ELF-1 (cell line): ENCODE data around the gene CELF5.

Source experiments
- DNase-seq: peaks from one replicate; pipeline ENCODE4 v3.0.0-alpha.2; 2016; ENCODE audit warnings: low read depth, low spot score

CELF5 gene

DNA sequence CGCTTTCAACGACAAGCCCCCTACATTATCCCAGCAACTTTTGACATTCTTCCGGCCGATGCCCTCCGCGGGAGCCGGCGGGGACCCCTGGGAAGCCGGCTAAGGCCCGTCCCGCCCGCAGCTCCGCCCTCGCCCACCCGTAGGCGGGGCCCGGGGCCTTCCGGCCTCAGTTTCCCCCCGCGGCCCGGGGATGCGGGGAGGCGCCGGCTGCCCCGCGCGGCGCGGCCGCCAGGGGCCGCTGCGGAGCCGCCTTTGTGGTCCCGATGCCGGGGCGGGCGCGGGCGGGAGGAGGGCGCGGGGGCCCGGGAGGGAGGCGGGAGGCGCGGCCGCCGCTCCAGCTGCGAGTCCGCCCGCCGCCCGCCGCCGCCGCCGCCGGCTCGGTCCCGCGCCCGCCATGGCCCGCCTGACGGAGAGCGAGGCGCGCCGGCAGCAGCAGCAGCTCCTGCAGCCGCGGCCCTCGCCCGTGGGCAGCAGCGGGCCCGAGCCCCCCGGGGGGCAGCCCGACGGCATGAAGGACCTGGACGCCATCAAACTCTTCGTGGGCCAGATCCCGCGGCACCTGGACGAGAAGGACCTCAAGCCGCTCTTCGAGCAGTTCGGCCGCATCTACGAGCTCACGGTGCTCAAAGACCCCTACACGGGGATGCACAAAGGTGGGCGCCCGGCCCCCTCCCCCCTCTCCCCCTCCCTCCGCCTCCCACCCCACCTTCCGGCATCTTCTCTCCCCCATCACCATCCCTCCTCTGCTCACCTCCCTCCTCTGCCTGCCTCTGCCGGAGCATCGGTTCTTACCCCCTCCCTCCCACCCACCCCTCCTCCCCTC lies at the start of gene CELF5:
CELF5 (plus strand) TSS at position 316 of the 823 bp plus-strand sequence; CDS start at position 395, 79 bp downstream.
- DNase-seq, result no peak

DNA sequence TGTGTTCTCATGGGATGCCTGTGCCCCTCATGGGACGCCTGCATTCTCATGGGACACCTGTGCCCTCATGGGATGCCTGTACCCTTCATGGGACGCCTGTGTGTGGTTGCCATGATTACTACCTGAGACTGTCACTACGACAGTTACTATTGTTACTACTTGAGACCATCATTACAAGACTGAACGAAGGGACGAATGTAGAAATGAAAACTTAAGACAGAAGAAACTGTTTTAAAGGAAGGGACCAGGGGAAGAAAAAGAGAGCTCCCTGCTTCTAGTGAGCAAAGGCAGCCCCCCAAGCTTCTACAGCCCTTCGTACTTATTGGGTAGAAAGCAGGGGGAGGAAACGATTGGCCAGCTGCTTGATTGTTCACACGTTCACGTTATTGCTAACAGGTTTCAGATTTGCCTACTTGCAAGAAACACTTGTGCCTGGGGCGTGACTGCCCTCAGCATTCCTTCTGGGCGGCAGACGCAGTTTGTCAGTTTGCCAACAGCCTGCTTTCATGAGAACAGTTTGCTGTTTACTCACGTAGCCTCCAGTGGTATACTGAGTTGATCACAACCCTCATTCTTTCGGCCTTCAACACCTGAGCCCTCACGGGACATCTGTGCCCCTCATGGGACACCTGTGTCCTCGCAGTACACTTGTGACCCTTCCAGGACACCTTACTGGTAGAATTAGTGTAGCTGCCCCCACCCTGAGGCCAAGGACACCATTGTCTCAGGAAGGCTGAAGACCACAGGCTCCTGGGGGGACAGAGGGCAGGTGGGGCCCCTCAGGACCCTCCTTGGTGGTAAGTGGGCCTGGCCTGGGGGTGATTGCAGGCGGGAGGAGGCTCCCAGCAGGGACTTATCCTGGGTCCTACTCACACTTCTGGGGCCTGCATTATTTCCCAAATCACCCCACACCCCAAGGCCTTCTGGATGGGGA lies 48.4 kb upstream of the CELF5 start:
- no peak for DNase-seq

DNA sequence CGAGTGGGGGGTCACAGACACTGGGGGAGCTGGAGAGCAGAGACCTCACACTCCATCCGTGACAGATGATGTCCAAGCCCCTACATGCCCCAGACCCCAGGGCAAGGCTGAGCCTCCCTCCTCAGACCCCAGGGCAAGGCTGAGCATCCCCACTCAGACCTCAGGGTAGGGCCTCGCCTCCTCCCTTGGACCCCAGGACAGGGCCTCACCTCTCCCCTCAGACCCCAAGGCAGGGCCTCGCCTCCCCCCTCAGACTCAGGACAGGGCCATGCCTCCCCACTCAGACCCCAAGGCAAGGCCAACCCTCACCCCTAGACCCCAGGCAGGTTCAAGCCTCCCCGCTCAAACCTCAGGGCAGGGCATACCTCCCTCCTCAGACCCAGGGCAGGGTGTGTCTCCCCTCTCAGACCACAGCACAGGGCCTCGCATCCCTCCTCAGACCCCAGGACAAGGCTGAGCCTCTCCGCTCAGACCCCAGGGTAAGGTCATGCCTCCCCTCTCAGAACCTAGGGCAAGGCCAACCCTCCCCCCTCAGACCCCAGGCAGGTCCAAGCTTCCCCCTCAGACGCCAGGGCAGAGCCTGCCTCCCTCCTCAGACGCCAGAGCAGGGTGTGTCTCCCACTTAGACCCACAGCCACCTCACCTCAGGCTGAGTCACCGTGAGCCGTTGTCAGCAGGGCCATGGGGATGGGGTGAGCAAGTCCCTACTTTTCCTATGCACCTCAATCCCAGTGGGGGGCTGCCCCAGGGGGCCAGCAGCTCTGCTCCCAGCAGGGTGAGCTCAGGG lies 47.6 kb upstream of the CELF5 start:
- no peak for DNase-seq

DNA sequence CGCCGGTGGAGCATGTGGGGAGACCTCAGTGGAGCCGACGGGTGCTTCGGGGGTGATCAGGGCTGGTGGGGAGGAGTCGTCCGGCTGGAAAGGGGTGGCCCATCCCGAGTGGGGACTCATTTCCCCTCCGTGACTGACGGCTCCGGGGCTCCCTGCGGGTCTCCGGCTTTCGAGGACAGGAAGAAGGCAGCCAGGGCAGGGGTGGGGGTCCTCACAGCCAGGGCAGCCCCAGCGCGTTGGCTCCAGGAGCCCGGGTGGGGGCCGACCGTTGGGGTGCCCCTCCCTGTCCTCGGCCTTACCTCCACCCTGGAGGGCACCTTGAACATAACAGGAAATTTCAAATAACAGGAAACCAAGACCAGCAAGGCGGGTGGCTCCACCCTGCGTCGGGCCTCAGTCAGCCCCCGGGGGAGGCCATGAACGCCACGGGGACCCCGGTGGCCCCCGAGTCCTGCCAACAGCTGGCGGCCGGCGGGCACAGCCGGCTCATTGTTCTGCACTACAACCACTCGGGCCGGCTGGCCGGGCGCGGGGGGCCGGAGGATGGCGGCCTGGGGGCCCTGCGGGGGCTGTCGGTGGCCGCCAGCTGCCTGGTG lies 46.0 kb upstream of the CELF5 start, which contains the start of gene S1PR4:
S1PR4 (plus strand) TSS at position 393 of the 596 bp plus-strand sequence; CDS start at position 417, 24 bp downstream.
- DNase-seq, result no peak

DNA sequence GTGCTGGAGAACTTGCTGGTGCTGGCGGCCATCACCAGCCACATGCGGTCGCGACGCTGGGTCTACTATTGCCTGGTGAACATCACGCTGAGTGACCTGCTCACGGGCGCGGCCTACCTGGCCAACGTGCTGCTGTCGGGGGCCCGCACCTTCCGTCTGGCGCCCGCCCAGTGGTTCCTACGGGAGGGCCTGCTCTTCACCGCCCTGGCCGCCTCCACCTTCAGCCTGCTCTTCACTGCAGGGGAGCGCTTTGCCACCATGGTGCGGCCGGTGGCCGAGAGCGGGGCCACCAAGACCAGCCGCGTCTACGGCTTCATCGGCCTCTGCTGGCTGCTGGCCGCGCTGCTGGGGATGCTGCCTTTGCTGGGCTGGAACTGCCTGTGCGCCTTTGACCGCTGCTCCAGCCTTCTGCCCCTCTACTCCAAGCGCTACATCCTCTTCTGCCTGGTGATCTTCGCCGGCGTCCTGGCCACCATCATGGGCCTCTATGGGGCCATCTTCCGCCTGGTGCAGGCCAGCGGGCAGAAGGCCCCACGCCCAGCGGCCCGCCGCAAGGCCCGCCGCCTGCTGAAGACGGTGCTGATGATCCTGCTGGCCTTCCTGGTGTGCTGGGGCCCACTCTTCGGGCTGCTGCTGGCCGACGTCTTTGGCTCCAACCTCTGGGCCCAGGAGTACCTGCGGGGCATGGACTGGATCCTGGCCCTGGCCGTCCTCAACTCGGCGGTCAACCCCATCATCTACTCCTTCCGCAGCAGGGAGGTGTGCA lies 45.3 kb upstream of the CELF5 start:
- DNase-seq, result no peak

DNA sequence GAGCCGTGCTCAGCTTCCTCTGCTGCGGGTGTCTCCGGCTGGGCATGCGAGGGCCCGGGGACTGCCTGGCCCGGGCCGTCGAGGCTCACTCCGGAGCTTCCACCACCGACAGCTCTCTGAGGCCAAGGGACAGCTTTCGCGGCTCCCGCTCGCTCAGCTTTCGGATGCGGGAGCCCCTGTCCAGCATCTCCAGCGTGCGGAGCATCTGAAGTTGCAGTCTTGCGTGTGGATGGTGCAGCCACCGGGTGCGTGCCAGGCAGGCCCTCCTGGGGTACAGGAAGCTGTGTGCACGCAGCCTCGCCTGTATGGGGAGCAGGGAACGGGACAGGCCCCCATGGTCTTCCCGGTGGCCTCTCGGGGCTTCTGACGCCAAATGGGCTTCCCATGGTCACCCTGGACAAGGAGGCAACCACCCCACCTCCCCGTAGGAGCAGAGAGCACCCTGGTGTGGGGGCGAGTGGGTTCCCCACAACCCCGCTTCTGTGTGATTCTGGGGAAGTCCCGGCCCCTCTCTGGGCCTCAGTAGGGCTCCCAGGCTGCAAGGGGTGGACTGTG lies 44.6 kb upstream of the CELF5 start:
- DNase-seq, result no peak

DNA sequence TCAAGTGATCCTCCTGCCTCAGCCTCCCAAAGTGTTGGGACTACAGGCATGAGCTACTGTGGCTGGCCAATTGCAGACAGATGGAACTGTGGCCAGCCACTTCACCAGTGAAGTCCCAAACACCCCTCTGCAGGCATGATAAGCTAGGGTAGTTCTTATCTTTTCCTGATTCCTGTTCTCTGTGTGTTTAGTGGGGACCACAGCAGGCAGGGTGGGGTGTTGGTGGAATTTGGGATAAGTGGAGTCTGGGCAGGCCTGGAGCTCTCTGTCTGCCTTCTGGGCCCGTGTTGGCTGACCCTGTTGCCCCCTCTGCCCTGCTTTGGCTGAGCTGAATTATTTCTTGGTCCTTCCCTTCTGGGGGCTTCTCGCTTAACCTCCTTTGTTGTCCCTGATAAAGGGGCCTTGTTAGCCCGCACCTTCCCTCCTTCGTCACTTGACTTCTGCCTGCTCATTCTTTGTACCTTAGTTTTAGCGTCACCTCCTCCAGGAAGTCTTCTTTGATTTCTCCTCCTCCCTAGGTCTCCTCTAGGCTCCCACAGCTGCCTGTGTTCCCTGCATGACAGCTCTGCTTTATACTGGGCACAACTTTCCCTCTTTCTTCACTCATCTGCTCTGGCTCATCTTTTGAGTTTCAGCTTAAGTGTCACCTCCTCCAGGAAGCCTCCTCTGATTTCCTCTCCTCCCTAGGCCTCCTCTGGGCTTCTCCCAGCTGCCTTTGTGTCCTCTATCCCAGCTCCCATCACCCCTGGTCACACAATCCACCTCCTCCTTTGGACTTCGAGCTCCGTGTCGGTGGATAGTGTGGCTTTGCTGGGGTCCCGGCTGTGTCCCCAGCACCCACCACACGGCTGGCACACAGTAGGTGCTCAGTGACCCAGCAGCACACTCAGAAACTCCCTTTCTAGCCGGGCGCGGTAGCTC lies 40.5 kb upstream of the CELF5 start:
- no peak for DNase-seq

DNA sequence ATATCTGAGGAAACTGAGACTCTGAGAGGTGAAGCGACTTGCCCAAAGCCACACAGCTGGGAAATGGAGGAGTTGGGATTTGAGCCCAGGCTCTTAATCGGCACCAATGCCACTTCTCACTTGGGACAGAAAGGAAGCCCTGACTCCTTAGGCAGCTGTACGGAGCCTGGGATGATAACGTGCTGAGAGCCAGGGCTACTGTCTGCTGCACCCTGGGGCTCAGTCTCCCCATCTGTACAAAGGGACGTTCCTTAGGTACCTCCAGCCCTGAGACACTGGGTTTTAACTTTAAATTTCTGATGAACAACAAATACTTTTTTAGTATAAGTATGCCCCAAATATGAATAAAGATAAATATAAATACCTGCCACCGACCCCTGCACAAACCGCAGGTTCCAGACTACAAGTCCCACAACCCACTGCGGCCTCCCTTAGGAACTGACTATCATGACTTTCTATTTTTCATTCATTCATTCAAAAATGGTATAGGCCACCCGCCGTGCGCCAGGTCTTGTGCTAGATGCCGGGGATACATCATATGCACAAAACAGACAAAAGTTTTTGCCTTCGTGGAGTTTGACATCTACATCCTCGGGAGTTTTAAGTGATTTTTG lies 39.5 kb upstream of the CELF5 start:
- DNase-seq, result no peak

DNA sequence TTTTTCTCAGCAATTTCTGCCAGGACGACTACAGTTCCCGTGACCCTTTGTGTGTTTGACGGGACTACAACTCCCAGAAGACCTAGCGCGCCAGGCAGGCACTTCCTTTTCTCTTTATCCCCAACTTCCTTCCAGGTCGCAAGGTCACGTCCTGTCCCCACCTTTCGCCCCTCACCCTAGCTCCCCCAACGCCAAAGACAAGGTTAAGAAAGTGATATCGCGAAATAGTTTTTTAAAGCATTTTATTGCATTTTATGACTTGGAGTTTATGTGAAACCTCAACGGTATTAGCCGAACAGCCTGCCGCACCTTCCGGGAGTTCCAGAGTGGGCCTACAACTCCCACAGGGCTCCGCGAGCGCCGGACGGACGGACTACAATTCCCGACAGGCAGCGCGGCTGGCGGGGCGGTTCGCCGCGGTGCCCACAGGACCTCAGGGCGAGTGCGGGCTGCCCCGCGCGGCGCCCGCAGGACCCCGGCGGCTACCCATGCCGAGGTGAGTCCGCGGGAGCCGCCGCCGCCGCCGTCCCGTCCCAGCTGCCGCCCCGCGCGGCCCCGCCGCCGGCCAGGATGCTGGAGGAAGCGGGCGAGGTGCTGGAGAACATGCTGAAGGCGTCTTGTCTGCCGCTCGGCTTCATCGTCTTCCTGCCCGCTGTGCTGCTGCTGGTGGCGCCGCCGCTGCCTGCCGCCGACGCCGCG lies 38.9 kb upstream of the CELF5 start, which contains the start of gene NCLN:
NCLN (plus strand) TSS at position 470 of the 699 bp plus-strand sequence; CDS start at position 571, 101 bp downstream.
- DNase-seq, result peak; percentile 96

DNA sequence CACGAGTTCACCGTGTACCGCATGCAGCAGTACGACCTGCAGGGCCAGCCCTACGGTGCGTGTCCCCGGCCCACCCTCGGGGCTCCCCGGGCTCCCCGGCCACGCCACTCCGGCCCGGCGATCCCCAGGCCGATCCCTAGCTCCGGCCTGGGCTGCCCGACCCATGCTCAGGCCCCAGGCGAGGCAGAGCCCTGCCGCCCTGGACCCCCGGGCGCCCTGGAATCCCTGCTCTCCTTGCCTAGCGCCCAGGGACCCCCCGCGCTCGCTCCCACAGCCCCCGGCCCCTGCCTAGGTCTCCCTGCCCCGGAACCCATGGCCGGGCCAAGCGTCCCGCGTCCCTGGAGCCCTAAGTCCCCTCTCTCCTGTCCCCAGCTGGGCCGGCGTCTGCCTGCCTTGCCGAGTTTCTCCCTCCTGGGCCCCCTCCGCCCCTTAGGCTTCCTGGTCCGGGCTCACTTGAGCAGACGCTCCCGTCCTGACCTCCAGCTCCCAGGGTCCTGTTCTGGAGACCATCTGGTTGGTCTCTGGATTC lies 38.2 kb upstream of the CELF5 start:
- no peak for DNase-seq

DNA sequence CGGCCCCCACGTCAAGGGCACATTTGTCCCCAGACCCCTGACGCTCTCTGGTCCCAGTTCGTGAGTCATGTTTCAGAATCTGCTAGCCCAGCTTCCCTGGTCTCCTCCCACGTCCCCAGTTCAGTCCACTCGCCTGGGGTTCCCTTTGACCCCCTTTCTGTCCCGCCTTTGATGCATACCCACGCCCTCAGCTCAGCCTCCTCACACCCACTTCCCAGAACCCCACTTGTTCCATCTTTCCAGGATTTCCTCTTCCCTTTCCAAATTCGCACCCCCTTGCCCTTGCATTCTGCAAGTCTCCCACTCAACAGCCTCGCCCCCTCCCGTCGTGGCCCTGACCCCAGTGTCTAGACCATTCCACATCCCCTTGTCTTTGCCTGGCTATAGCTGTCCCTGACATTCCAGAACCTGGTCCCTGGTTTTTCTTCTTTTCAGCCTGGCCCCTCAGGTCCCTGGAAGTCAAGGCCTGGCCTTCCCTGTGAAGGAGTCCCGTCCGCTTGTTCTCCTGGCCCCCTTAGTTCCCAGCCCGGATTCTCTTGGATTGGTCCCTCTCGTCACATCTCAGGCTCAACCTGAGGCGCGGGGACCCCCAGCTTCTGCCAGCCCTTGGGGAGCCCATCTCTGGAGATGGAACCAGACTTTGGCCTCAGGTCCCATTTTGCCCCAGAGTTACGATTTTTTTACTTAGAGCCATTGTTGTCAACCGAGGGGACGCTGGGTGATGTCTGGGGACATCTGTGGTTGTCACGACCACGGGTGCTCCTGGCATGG lies 37.4 kb upstream of the CELF5 start:
- no peak for DNase-seq

DNA sequence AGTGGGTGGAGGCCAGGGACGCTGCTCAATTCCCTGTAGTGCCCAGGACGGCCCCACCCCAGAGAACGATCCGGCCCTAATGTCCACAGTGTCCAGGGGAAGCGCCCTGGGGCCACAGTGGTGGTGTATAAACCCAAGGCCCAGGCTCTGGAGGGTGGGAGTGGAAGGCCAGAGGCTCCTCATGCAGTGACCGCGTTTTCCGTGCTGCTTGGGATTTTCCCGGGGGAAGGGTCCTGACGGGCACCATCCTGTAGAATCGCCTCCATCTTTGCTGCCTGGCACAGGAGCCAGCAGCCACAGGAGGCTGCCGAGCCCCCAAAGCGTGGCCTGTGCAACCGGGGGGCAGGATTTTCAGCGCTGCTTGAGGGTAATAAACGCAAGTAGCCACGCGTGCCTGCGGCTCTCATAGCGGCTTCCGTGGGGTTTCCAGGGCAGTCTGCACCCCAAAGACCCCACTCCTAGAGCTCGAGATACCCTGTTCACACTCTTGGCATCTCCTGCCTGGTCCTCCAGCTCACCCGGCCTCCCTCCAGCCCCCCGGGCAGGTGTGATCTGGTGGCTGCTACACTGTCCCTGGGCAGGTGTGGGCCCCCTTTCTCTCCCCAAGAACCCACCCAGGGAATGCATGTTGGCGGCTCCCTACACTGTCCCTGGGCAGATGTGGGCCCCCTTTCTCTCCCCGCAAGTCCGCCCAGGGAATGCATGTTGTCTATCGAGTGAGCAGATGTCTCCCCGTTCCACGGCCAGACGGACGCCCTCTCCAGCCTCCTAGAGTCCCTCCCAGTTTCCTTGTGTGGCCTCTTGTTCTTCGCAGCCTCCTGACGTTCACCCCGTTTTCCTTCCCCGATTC lies 36.6 kb upstream of the CELF5 start:
- DNase-seq, result no peak

DNA sequence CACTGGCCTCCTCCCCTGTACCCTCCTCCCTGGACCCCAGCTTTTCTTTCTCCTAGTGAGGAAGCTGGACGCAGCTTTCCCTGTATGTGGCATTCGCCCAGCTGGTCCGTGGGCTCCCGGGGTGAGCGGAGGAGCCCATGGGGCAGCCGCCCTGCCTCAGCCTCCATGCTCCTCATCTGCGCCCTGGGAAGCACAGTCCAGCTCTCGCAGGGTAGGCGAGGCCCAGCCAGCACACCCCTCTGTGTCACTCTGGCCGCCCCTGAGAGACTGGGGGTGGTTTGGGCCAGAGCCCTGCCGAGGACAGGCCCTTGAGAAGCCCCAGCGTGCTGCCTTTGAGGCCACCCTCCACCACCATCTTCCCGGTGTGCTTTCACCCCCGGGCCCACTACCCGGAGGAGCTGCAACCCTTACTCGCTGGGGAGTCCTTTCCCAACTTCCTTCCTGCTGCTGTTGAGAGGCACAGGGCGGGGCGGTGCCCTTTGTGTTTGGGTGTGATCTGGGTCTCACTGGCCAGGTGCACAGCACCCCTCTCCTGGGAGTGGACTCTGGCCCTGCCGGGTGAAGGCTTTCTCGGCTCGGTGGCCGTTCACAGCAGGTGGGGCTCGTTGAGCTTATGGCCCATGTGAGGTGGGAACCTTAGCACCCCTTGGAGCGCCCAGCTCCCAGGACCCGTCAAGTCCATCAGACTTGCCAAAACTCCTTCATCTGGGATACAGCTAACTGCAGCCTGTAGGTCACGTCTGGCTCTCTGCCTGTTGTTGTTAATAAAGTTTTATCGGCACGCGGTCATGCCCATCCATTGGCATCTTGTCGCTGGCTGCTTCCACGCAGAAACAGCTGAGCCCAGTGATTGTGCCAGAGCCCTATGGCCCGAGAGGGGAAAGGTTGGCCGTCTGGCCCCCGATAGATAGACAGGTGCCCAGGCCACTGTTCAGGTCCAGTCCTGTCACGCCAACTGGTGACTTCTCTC lies 35.5 kb upstream of the CELF5 start:
- no peak for DNase-seq

DNA sequence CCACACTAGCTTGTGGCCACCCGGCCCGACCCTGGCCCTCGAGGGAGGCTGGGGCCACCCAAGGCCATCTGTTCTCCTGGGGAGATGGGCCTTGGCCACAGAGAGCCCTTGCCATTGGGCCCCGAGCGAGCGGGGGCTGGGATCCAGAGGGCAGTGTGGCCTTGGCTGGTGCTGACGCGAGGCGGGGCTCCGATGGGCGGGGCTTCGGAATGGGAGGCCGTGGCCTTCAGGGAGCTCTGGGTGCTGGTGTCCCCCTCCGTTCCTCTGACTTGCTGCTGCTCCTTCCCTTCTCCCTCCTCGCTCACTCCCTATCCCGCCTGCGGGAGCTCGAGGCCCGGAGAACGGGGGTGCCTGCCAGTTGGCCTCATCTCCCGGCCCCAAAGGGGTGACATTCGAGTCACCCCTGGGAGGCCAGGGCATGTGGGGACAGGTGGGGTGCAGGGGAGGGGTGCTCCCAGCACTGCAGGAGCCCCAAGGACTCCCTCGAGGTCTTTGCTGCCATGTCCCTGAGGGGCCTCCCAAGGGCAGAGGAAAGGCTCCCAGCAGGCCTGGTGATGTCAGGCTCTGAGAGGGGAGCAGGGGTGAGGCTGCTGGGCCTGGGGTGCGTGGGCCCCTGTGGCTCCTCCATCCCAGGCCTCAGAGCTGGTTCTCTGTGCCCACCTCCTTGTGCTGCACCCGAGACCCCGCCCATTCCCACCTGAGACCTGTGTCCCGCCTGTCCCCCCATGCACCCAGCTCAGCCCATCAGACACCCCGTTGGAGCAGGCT lies 34.6 kb upstream of the CELF5 start:
- DNase-seq, result no peak
